Karpas-422 (cell line): Measurements from ENCODE around the gene RPA1. TPM values are rescaled to one million over a fixed set of nuclear protein-coding genes. Genes with fewer than 3 reads are reported as not detected.
A peak's percentile ranks its signal among the peaks of the same experiment; 100 is the strongest.

Source experiments
- DNase-seq: peaks from one replicate; pipeline ENCODE4 v3.0.0-alpha.2; 2015
- H2AFZ ChIP-seq: fragments of 200-600 bp; sonication (generic); 2 replicates; pipeline ENCODE4 v1.6.1; 2014; ENCODE audit warnings: antibody characterized with exemption, low read length, mixed read lengths
- H3K27ac ChIP-seq: fragments of 200-600 bp; sonication (generic); 2 replicates; pipeline ENCODE4 v1.5.1; 2014; ENCODE audit warnings: mild to moderate bottlenecking, low read length, moderate library complexity
- H3K27me3 ChIP-seq: fragments of 200-600 bp; sonication (generic); 2 replicates; pipeline ENCODE4 v1.6.1; 2014; ENCODE audit warnings: low read length, mixed read lengths
- H3K36me3 ChIP-seq: fragments of 200-600 bp; sonication (generic); 2 replicates; pipeline ENCODE4 v1.6.1; 2014; ENCODE audit warnings: low read length, mixed read lengths; ENCODE audit not compliant: insufficient read depth
- H3K4me1 ChIP-seq: fragments of 200-600 bp; sonication (generic); 2 replicates; pipeline ENCODE4 v1.6.1; 2014; ENCODE audit warnings: mild to moderate bottlenecking, low read length, mixed read lengths
- H3K4me2 ChIP-seq: fragments of 200-600 bp; sonication (generic); 2 replicates; pipeline ENCODE4 v1.6.1; 2014; ENCODE audit warnings: low read length, low read depth, mild to moderate bottlenecking; ENCODE audit not compliant: poor library complexity, severe bottlenecking
- H3K4me3 ChIP-seq: fragments of 200-600 bp; sonication (generic); 2 replicates; pipeline ENCODE4 v1.5.1; 2014; ENCODE audit warnings: mild to moderate bottlenecking, antibody characterized with exemption, low read length, mixed read lengths
- H3K79me2 ChIP-seq: fragments of 200-600 bp; sonication (generic); 2 replicates; pipeline ENCODE4 v1.6.1; 2014; ENCODE audit warnings: mild to moderate bottlenecking, low read length, mixed read lengths
- H3K9ac ChIP-seq: fragments of 200-600 bp; sonication (generic); 2 replicates; pipeline ENCODE4 v1.6.0; 2014; ENCODE audit warnings: low read length
- H3K9me2 ChIP-seq: fragments of 200-600 bp; sonication (generic), shearing (Covaris generic); replicated peaks from 2 replicates; pipeline ENCODE4 v1.6.0; 2014; ENCODE audit warnings: mild to moderate bottlenecking, low read length, moderate library complexity; ENCODE audit not compliant: insufficient read depth
- H3K9me3 ChIP-seq: fragments of 300-700, 200-600 bp; sonication (generic); 2 replicates; pipeline ENCODE4 v1.6.1; 2014; ENCODE audit warnings: low read length, mixed read lengths
- H4K20me1 ChIP-seq: fragments of 200-600 bp; sonication (generic); 2 replicates; pipeline ENCODE4 v1.6.1; 2014; ENCODE audit warnings: mild to moderate bottlenecking, antibody characterized with exemption, low read length, low read depth; ENCODE audit not compliant: insufficient read depth
- total RNA-seq: library from RNA; depleted of rRNA; stranded (reverse); fragments of >200 nt; shearing (Covaris generic); gene quantifications from 2 replicates; pipeline ENCODE4 v1.2.3, GENCODE V29; 2014; ENCODE audit warnings: low replicate concordance

Gene RPA1
- total RNA-seq, 1 experiment from 2014 or later: 40.4 TPM

DNA sequence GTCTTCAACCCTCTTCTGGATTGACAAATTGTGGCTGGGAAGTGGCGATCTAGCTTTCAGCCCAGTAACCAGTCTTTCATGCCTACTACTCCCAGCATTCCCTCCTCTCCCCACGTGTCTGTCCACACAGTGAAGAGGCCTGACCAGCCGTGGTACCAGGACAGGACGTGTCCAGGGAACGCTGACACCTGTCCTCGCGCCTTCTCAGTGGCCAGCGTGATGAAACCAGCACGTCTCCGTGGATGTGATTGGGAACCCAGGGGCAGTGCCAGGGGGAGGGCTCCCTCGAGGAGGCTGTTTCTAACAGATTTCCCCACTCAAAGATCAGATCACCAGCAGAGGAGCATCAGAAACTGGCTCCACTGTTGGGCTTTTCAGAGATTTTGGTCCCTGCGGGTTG is 69.1 kb downstream of the RPA1 start:
- H3K9me3 ChIP-seq: no peaks in the 10 kb centered on the region
- H3K36me3 ChIP-seq: peaks cover 18% of the 10 kb centered on the region; the same call in 1 of the 2 replicates
- H3K4me3 ChIP-seq: no peak overlapping the region
- H3K9ac ChIP-seq: no peak overlapping the region
- no peaks in the 10 kb centered on the region for H3K9me2 ChIP-seq
- no peaks in the 10 kb centered on the region for H3K27me3 ChIP-seq
- no peaks in the 10 kb centered on the region for H3K79me2 ChIP-seq
- peaks cover 9% of the 10 kb centered on the region for H3K4me1 ChIP-seq
- no peak for DNase-seq
- no peak overlapping the region for H2AFZ ChIP-seq
- H3K4me2 ChIP-seq: no peak overlapping the region
- H3K27ac ChIP-seq: no peak overlapping the region
- 0 out of 2 replicates have a peak, but pooled peaks cover 4% of the 10 kb centered on the region for H4K20me1 ChIP-seq

DNA sequence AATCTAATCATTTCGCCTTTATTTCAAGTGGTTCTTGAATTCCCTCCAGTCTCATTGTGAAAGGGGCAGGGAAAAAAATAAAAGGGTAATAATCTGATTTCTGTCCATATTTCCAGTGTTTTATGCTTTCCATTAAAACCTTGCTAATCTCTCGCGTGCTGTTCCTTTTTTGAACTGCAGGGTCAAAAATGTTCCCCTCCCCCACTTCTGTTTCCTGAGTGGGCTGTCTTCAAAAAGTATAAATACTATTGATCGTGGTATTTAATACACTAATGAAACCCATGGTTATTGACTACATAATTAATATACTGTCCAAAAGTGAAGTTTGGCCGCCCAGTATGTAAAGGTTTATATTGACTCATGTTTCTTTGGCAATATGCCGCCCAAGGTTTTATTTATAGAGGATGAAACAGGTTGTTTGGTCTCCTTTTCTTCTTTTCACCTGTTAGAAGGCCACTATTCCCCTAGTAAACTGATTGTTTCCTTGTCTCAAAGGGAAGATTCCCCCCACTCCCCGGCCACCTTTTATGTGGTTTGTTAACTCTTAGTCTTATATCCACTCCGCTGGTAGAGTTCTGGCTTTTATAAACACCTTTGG is 69.7 kb downstream of the RPA1 start:
- Histone ChIP-seq H3K36me3 (peaks cover 17% of the 10 kb centered on the region; the same call in 1 of the 2 replicates), H4K20me1 (0 out of 2 replicates have a peak, but pooled peaks cover 1% of the 10 kb centered on the region), H3K4me1 (peaks cover 15% of the 10 kb centered on the region), H3K9me2 (no peaks in the 10 kb centered on the region), H3K27ac (no peak overlapping the region), H3K9me3 (no peaks in the 10 kb centered on the region), H3K79me2 (no peaks in the 10 kb centered on the region), H3K9ac (no peak overlapping the region), H2AFZ (no peak overlapping the region), H3K4me2 (no peak overlapping the region), H3K27me3 (no peaks in the 10 kb centered on the region), H3K4me3 (no peak overlapping the region)
- no peak for DNase-seq

GRCh38 chr17:1904273-1905182 is 74.7 kb downstream of the RPA1 start:
- peak overlapping the region; percentile 6; the same call in 1 of the 2 replicates for H2AFZ ChIP-seq

GRCh38 chr17:1905190-1905913 is 75.5 kb downstream of the RPA1 start:
- H3K4me1 ChIP-seq: peaks cover 58% of the 10 kb centered on the region
- DNase-seq: no peak
- no peak overlapping the region for H2AFZ ChIP-seq
- H3K4me2 ChIP-seq: peak overlapping the region; percentile 74
- no peaks in the 10 kb centered on the region for H4K20me1 ChIP-seq
- no peaks in the 10 kb centered on the region for H3K36me3 ChIP-seq
- H3K9ac ChIP-seq: peak overlapping the region; percentile 43
- H3K27me3 ChIP-seq: no peaks in the 10 kb centered on the region
- H3K4me3 ChIP-seq: peak overlapping the region; percentile 56; the same call in 1 of the 2 replicates
- H3K9me2 ChIP-seq: no peaks in the 10 kb centered on the region
- H3K79me2 ChIP-seq: no peaks in the 10 kb centered on the region
- H3K27ac ChIP-seq: peak overlapping the region; percentile 78; the same call in 1 of the 2 replicates
- H3K9me3 ChIP-seq: no peaks in the 10 kb centered on the region

More at GRCh38 chr17:1904273-1905182, 74.7 kb downstream of the RPA1 start:
- H3K79me2 ChIP-seq: no peaks in the 10 kb centered on the region
- H3K9me3 ChIP-seq: no peaks in the 10 kb centered on the region
- H3K4me1 ChIP-seq: peaks cover 50% of the 10 kb centered on the region
- DNase-seq: peak; percentile 88
- H4K20me1 ChIP-seq: no peaks in the 10 kb centered on the region
- peak overlapping the region; percentile 78 for H3K27ac ChIP-seq
- H3K27me3 ChIP-seq: no peaks in the 10 kb centered on the region
- H3K9ac ChIP-seq: peak overlapping the region; percentile 43
- H3K9me2 ChIP-seq: no peaks in the 10 kb centered on the region
- H3K4me2 ChIP-seq: peak overlapping the region; percentile 74
- H3K4me3 ChIP-seq: peak overlapping the region; percentile 56
- H3K36me3 ChIP-seq: no peaks in the 10 kb centered on the region; the same call in 1 of the 2 replicates

DNA sequence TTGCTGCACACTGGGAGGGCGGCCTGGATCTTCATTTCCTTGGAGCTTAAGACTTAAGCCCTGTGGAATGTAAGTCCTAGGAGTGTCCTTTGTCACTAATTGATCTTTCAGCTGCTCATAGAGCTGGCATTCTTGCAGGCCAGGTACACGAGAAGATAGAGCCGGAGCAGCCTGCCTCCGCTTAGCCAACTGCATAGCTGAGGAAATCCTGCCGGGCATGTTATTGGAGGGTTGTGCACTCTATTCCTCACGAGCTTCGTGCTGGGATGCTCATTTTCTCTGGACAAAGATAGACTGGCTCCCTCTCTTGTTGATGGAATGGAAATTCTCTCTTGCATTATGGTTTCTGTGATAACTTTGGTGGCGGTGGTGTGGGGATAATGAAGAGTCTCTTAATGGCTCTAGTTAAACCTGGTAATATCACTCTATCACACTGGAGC is 76.9 kb downstream of the RPA1 start:
- Histone ChIP-seq H3K9me2 (no peaks in the 10 kb centered on the region), H3K36me3 (no peaks in the 10 kb centered on the region), H3K4me2 (no peak overlapping the region), H3K4me3 (no peak overlapping the region), H3K79me2 (no peaks in the 10 kb centered on the region), H4K20me1 (no peaks in the 10 kb centered on the region), H3K27ac (no peak overlapping the region), H3K4me1 (peaks cover 58% of the 10 kb centered on the region), H3K9ac (no peak overlapping the region), H2AFZ (no peak overlapping the region), H3K27me3 (no peaks in the 10 kb centered on the region), H3K9me3 (no peaks in the 10 kb centered on the region)
- no peak for DNase-seq

- DNase-seq: no peak
- H3K4me3 ChIP-seq: no peak overlapping the region
- H3K4me2 ChIP-seq: no peak overlapping the region
- no peaks in the 10 kb centered on the region for H4K20me1 ChIP-seq
- H3K9ac ChIP-seq: no peak overlapping the region
- no peaks in the 10 kb centered on the region for H3K9me3 ChIP-seq
- H2AFZ ChIP-seq: no peak overlapping the region
- H3K79me2 ChIP-seq: no peaks in the 10 kb centered on the region
- peaks cover 58% of the 10 kb centered on the region for H3K4me1 ChIP-seq
- no peaks in the 10 kb centered on the region for H3K9me2 ChIP-seq
- H3K36me3 ChIP-seq: no peaks in the 10 kb centered on the region
- no peak overlapping the region for H3K27ac ChIP-seq
- H3K27me3 ChIP-seq: no peaks in the 10 kb centered on the region
Observed at GRCh38 chr17:1907216-1907631, 77.4 kb downstream of the RPA1 start.

GRCh38 chr17:1907909-1908698 is 78.3 kb downstream of the RPA1 start:
- peak; percentile 67 for DNase-seq
- peak overlapping the region; percentile 61; the same call in 1 of the 2 replicates for H2AFZ ChIP-seq
- no peaks in the 10 kb centered on the region for H3K27me3 ChIP-seq

More at GRCh38 chr17:1907909-1908698, 78.3 kb downstream of the RPA1 start:
- Histone ChIP-seq H3K36me3 (no peaks in the 10 kb centered on the region), H3K4me2 (peak overlapping the region; percentile 78), H4K20me1 (no peaks in the 10 kb centered on the region), H3K9me2 (no peaks in the 10 kb centered on the region), H3K9ac (peak overlapping the region; percentile 59), H3K27ac (no peak overlapping the region), H3K79me2 (no peaks in the 10 kb centered on the region), H3K4me1 (peaks cover 57% of the 10 kb centered on the region), H3K9me3 (no peaks in the 10 kb centered on the region), H3K4me3 (peak overlapping the region; percentile 62)
